H1 (cell line): ENCODE results near the gene FCER2.
A peak's percentile ranks its signal among the peaks of the same experiment; 100 is the strongest.

ENCODE experiments used
- CHD7 ChIP-seq: fragments of 300-600 bp; sonication (generic); IDR thresholded peaks from 2 replicates; pipeline ENCODE4 v1.7.1; 2012; ENCODE audit warnings: low read length, moderate library complexity, mild to moderate bottlenecking, inconsistent platforms; ENCODE audit not compliant: insufficient replicate concordance
- CTCF ChIP-seq, 3 experiments: IDR thresholded peaks; 1 replicate in 2 of 3; 2 replicates in 1 of 3; pipeline versions ENCODE4 v1.5.1 to v1.6.1; 2011; ENCODE audit warnings: low read length in 3 of 3, mild to moderate bottlenecking in 3 of 3, inconsistent platforms in 2 of 3, low read depth in 1 of 3, moderate library complexity in 1 of 3; ENCODE audit not compliant: insufficient read depth in 1 of 3; ENCODE audit errors: control extremely low read depth in 1 of 3
- EP300 ChIP-seq, 2 experiments: IDR thresholded peaks; 1 replicate in 1 of 2; 2 replicates in 1 of 2; pipeline ENCODE4 v1.6.1; 2011 to 2012; ENCODE audit warnings: low read depth in 2 of 2, low read length in 2 of 2, mild to moderate bottlenecking in 2 of 2, borderline replicate concordance in 1 of 2, inconsistent platforms in 1 of 2, moderate library complexity in 1 of 2
- GABPA ChIP-seq: IDR thresholded peaks from 2 replicates; pipeline ENCODE4 v1.6.1; 2011; ENCODE audit warnings: mild to moderate bottlenecking, low read length, moderate library complexity, borderline replicate concordance; ENCODE audit not compliant: insufficient read depth
- HDAC2 ChIP-seq, 2 experiments: fragments of 300-600 bp in 1 of 2; sonication (generic) in 1 of 2; IDR thresholded peaks; 2 replicates each; pipeline ENCODE4 v1.6.1; 2011 to 2012; ENCODE audit warnings: low read depth in 2 of 2, low read length in 2 of 2, mild to moderate bottlenecking in 2 of 2, moderate library complexity in 2 of 2, borderline replicate concordance in 1 of 2, inconsistent platforms in 1 of 2
- HDAC6 ChIP-seq: IDR thresholded peaks from one replicate; pipeline ENCODE4 v1.7.1; 2012; ENCODE audit warnings: low read depth, mild to moderate bottlenecking, inconsistent platforms, low read length, moderate library complexity
- JUN ChIP-seq: IDR thresholded peaks from 2 replicates; pipeline ENCODE4 v1.6.1; 2011; ENCODE audit warnings: low read depth, mild to moderate bottlenecking, improper control_type of control experiment, low read length
- POLR2A ChIP-seq, 2 experiments: IDR thresholded peaks; 1 replicate in 1 of 2; 2 replicates in 1 of 2; pipeline ENCODE4 v1.6.1; 2011; ENCODE audit warnings: low read depth in 2 of 2, low read length in 2 of 2, mild to moderate bottlenecking in 2 of 2; ENCODE audit errors: control extremely low read depth in 1 of 2
- SAP30 ChIP-seq: fragments of 300-600 bp; sonication (generic); IDR thresholded peaks from 2 replicates; pipeline ENCODE4 v1.7.1; 2012; ENCODE audit warnings: low read length, moderate library complexity, mild to moderate bottlenecking, inconsistent platforms; ENCODE audit not compliant: insufficient read depth, insufficient replicate concordance
- TEAD4 ChIP-seq: IDR thresholded peaks from 2 replicates; pipeline ENCODE4 v1.6.1; 2012; ENCODE audit warnings: low read depth, low read length, inconsistent platforms, mixed read lengths

GRCh38 chr19:7748756-7749155 is 46.8 kb upstream of the FCER2 start:
- TF ChIP-seq CTCF (IDR thresholded peaks at IDR 0.05; ENCODE audit: control extremely low read depth in 1 of 3, insufficient read depth in 1 of 3, low read depth in 1 of 3, low read length in 3 of 3) (peak; percentile 41 to 75 (median 64)), HDAC2 (IDR thresholded peaks at IDR 0.05; ENCODE audit: borderline replicate concordance in 1 of 2, low read depth in 2 of 2, low read length in 2 of 2) (peak in 1 of 2 experiments; percentile 43; a peak in 1 of 4 replicates), EP300 (IDR thresholded peaks at IDR 0.05; ENCODE audit: borderline replicate concordance in 1 of 2, low read depth in 2 of 2, low read length in 2 of 2) (peak in 1 of 2 experiments; percentile 85; a peak in 2 of 3 replicates), JUN (no peak), HDAC6 (no peak), GABPA (no peak), SAP30 (no peak), TEAD4 (no peak), CHD7 (peak; percentile 71), POLR2A (IDR thresholded peaks at IDR 0.05; ENCODE audit: control extremely low read depth in 1 of 2, low read depth in 2 of 2, low read length in 2 of 2) (no peak)
